Endometrial microvascular endothelial cells (primary cell): ENCODE measurements around the gene AGPAT4. TPM values are rescaled to one million over a fixed set of nuclear protein-coding genes. Genes with fewer than 3 reads are reported as not detected.
"Not testable (repeated sequence)": the region's sequence is repeated elsewhere in the genome, so short reads cannot be mapped to it uniquely, and the experiment has no call there.

ENCODE experiments used
- in situ Hi-C: cut with HindIII; loops from 2 replicates; pipeline ENCODE4 v1.10.0; 2017; ENCODE audit warnings: low sequenced_read_pairs, low pct_unique_long_range_greater_than_20kb; ENCODE audit errors: inconsistent ontology term
- total RNA-seq: library from RNA; depleted of rRNA; stranded (reverse); fragments of >200 nt; gene quantifications from one replicate; pipeline ENCODE4 v1.2.3, GENCODE V29; 2015; ENCODE audit errors: inconsistent ontology term

The AGPAT4 gene
- total RNA-seq, 1 donor from 2014 or later: 7.9 TPM

- in situ Hi-C loops: no loop called here
Measured at GRCh38 chr6:161188547-161189465, 85.1 kb downstream of the AGPAT4 start.

- in situ Hi-C loops: no loop called here
Measured at GRCh38 chr6:161186173-161186769, 87.6 kb downstream of the AGPAT4 start.

- in situ Hi-C loops: no loop called here
Measured at GRCh38 chr6:161181121-161181520, 92.7 kb downstream of the AGPAT4 start.

GRCh38 chr6:161178155-161178554 lies 95.7 kb downstream of the AGPAT4 start:
- in situ Hi-C loops: not testable (repeated sequence)

- in situ Hi-C loops: not testable (repeated sequence)
Measured at GRCh38 chr6:161176428-161176827, 97.4 kb downstream of the AGPAT4 start.

- in situ Hi-C loops: not testable (repeated sequence)
Measured at GRCh38 chr6:161172769-161173168, 101.1 kb downstream of the AGPAT4 start.

- in situ Hi-C loops: no loop called here
Measured at GRCh38 chr6:161171207-161171606, 102.7 kb downstream of the AGPAT4 start.

- in situ Hi-C loops: no loop called here
Measured at GRCh38 chr6:161169696-161170095, 104.2 kb downstream of the AGPAT4 start.

DNA sequence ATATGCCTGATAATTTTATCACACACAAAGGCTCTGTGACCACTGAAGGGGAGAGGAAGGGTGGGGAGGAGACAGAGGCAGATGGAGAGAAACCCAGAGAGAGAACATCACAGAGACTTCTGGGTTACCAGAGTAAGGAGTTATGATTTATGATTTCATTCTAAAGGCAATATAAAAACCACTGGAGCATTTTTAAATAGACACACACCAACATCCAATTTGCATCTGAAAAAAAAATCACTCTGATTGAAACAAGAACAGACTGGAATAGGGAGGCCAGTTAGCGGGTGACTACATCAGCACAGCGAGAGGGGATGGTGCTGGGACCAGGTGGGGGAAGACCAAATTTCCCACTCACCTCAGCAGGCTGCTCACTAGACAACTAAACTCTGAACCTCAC lies 104.8 kb downstream of the AGPAT4 start:
- in situ Hi-C loops: no loop called here

DNA sequence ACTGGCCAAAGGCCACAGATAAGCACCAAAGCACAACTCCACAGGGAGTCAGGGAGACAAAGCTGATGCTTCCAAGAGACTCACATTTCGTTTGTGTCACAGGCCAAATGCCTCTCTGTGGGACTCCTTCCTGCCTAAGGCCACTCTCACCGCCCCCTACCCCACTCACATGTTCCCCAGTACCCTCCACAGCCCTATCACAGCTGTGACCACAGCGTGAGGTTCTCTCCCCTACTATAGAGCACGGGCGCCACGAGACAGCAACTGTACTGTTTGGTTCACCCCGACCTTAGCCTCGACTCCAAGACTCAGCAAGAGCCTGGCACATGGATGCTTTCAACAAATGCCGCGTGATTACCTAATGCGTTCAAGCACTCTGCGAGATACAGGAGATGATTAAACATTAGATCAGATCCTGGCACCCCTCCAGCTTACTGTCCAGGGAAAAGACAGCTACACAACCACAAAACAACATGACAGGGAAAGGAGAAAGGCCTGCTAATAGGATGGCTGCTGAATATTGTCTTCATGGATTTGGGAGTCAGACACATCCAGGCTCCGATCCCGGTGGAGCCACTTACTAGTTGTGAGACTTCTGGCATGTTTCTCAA lies 105.5 kb downstream of the AGPAT4 start:
- in situ Hi-C loops: no loop called here

DNA sequence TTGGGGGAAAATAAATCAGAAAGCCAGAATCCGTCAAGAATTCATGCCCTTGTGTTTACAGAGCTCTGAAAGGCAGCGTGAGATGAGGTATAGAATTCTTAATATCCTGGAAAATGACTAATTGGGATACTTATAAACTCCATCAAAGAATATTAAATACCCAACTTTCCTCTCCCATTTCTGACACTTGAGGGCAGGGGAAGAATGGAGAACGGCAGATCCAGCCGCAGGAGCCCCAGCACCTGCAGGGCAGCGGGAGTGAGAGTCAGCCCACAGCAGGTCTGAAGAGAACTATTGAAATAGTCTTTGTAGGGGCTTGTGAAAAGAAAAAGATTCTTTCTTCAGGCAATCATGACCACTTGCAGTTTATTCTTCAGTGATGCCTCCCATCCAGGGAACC lies 107.2 kb downstream of the AGPAT4 start:
- in situ Hi-C loops: no loop called here

- in situ Hi-C loops: no loop called here
Measured at GRCh38 chr6:161166176-161166575, 107.7 kb downstream of the AGPAT4 start.

DNA sequence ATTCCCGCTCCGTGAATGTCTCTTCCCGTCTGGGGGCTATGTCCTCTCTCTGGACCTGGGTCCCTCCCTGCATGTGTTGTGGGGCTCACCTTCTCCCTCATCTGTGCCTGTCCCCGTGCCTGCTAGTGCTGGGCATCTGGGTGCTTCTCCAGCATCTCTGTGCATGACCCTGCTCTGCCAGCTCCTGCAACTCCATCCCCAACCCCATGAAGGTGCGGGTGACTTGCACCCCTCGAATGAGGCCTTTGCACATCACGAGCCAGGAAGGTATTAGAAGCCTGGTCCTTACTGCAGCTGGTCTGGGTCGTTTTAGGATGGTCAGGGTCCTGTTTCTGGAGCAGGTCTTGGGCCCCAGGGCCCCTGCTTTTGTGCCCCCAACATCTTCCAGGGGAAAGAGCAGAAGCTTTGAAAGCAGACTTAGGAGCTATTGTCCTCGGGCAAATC lies 109.7 kb downstream of the AGPAT4 start:
- in situ Hi-C loops: no loop called here

DNA sequence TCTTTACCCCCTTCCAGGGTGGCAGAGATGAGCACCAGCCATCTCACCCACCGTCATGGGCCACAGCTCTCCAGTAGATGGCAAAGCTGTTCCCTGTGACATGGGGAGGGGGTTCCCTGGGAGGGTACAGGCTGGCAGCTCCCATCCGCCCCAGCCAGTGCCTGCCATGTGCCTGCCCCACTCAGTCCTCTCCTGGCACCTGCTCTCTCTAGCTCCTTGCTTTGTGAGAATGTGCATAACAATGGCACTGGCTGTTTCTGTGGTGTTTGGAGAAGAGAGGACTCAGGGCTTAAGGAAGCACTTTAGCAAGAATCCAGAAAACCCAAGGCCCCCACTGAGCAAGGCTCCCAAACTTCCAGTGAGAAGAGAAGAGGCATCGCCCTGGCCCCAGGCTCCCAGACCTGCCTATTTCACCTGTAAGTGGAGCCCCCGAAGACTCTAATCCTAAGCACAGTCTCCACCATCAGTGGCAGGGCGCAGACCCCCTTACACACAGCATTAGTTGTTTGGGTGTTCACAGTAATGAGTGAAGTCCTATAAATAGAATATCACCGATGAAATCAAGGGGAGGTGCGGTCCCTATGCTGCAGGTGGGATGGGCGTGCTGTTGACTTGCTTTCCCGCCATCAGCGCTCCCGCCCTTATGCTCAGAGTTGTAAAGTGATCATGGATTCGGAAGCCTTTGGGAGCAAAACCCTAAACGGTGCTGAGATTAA lies 110.2 kb downstream of the AGPAT4 start:
- in situ Hi-C loops: no loop called here

DNA sequence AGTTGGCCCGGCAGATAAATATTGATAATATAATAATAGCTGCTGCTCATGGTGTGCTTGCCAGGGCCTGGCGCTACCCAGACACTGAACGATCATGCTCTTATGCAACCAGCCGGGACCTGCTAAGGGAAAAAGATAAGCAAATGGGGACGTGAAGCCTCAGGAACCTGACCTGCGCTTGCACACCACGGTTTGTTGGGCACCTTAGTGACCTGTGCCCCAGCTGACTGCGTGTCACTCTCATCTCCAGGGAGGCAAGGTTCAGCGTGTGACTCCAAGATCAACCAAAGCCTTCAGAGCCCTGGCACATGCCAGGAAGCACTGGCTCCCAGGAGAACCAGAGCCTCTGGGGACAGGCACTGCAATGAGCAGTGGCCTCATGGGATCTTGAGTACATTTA lies 111.1 kb downstream of the AGPAT4 start:
- in situ Hi-C loops: no loop called here

- in situ Hi-C loops: no loop called here
Measured at GRCh38 chr6:161161889-161162624, 111.8 kb downstream of the AGPAT4 start.

- in situ Hi-C loops: no loop called here
Measured at GRCh38 chr6:161161121-161161520, 112.7 kb downstream of the AGPAT4 start.

DNA sequence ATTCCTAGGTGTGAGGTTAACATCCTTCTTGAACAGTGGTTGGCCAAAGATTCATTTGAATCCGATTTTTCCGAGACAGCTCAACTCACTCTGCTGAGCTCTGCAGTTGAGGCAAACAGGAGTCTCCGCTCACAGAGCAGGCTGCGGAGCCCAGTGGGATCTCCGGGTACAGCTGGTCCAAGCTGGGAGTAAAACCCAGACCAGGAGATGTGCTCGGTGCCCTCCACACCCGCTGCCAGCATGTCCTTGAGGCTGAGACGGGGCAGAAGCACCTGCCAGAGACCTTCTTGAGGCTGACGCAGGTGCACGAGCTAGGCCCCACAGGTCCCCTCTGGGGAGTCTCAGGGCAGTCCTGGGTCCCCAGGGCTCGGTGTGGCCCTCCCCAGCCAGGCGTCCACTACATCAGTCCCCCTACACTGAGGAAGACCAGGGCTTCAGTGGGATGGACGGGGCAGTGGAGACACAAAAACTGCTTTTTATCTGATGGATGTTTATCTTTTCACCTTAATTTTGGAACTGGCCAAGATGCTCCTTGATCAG lies 119.0 kb downstream of the AGPAT4 start:
- in situ Hi-C loops: no loop called here
